GM23248 (cell line): ENCODE measurements around the gene PRPF40B. TPM values are rescaled to one million over a fixed set of nuclear protein-coding genes. Genes with fewer than 3 reads are reported as not detected.

Experiments used
- DNase-seq: peaks from one replicate; pipeline ENCODE4 v3.0.0-alpha.2; 2015
- H2AFZ ChIP-seq: fragments of 200-600 bp; sonication (generic); 2 replicates; pipeline ENCODE4 v1.6.1; 2016; ENCODE audit warnings: antibody characterized with exemption
- H3F3A ChIP-seq: fragments of 200-600 bp; sonication (generic); 2 replicates; pipeline ENCODE4 v1.6.1; 2016; ENCODE audit warnings: mild to moderate bottlenecking, antibody characterized with exemption, mixed run types; ENCODE audit not compliant: insufficient read depth
- H3K27ac ChIP-seq: fragments of 200-600 bp; sonication (generic); 2 replicates; pipeline ENCODE4 v1.5.1; 2016; ENCODE audit warnings: mild to moderate bottlenecking
- H3K27me3 ChIP-seq: fragments of 200-600 bp; sonication (generic); replicated peaks from 2 replicates; pipeline ENCODE4 v1.6.1; 2016; ENCODE audit warnings: mild to moderate bottlenecking; ENCODE audit not compliant: insufficient read depth
- H3K36me3 ChIP-seq: fragments of 200-600 bp; sonication (generic); 2 replicates; pipeline ENCODE4 v1.6.1; 2016; ENCODE audit warnings: low read depth, mild to moderate bottlenecking
- H3K4me1 ChIP-seq: fragments of 200-600 bp; sonication (generic); 2 replicates; pipeline ENCODE4 v1.6.1; 2016; ENCODE audit warnings: mild to moderate bottlenecking; ENCODE audit not compliant: insufficient read depth
- H3K4me2 ChIP-seq: fragments of 200-600 bp; sonication (generic); one replicate; pipeline ENCODE4 v1.6.1; 2016; ENCODE audit warnings: mild to moderate bottlenecking; ENCODE audit not compliant: unreplicated experiment
- H3K4me3 ChIP-seq: fragments of 200-600 bp; sonication (generic); 2 replicates; pipeline ENCODE4 v1.5.1; 2016; ENCODE audit warnings: mild to moderate bottlenecking
- H3K79me2 ChIP-seq: fragments of 200-600 bp; sonication (generic); 2 replicates; pipeline ENCODE4 v1.6.1; 2016; ENCODE audit warnings: mild to moderate bottlenecking; ENCODE audit not compliant: insufficient read depth
- H3K9ac ChIP-seq: fragments of 200-600 bp; sonication (generic); 2 replicates; pipeline ENCODE4 v1.6.1; 2016; ENCODE audit warnings: mild to moderate bottlenecking
- H3K9me2 ChIP-seq: fragments of 200-600 bp; sonication (generic); 2 replicates; pipeline ENCODE4 v1.6.1; 2016; ENCODE audit warnings: mixed run types, mild to moderate bottlenecking, moderate library complexity; ENCODE audit not compliant: insufficient read depth
- H3K9me3 ChIP-seq: fragments of 200-600 bp; sonication (generic); one replicate; pipeline ENCODE4 v1.6.1; 2017; ENCODE audit warnings: low read depth
- H4K20me1 ChIP-seq: fragments of 200-600 bp; sonication (generic); 2 replicates; pipeline ENCODE4 v1.6.0; 2016; ENCODE audit not compliant: insufficient read depth
- EZH2 ChIP-seq: fragments of 200-600 bp; sonication (generic); IDR thresholded peaks from 2 replicates; pipeline ENCODE4 v1.6.1; 2018; ENCODE audit warnings: antibody characterized with exemption, mild to moderate bottlenecking; ENCODE audit not compliant: insufficient read depth, poor library complexity, severe bottlenecking
- EZH2phosphoT487 ChIP-seq: fragments of 200-600 bp; sonication (generic); IDR thresholded peaks from 2 replicates; pipeline ENCODE4 v1.6.1; 2018; ENCODE audit warnings: antibody characterized with exemption, moderate library complexity, mild to moderate bottlenecking, low read depth; ENCODE audit not compliant: insufficient read depth
- WGBS, 2 experiments: methylation state at CpG; one replicate each; pipeline ENCODE4 v1.1.6; 2015 to 2017; ENCODE audit warnings: low lambda C conversion rate in 2 of 2, low coverage in 1 of 2; ENCODE audit errors: missing lambda C conversion rate in 2 of 2; 5-methylcytosine and 5-hydroxymethylcytosine counted together
- in situ Hi-C: fragments of 300-500 bp; cut with MboI; formaldehyde crosslinking; loops from 2 replicates; pipeline ENCODE4 v1.15.0; 2020
- polyA plus RNA-seq: library from polyadenylated mRNA; unstranded; fragments of >200 nt; fragmentation: Nextera tagmentation; extraction: Ambion mirVana; gene quantifications from 2 replicates; pipeline ENCODE4 v1.2.1, GENCODE V29; 2016
- total RNA-seq: library from RNA; depleted of rRNA; stranded (reverse); fragments of >200 nt; shearing (Covaris generic); gene quantifications from 2 replicates; pipeline ENCODE4 v1.2.3, GENCODE V29; 2014

PRPF40B gene
- total and polyA plus RNA-seq, 2 experiments from 2014 or later: 9.9 to 11.6 TPM

DNA sequence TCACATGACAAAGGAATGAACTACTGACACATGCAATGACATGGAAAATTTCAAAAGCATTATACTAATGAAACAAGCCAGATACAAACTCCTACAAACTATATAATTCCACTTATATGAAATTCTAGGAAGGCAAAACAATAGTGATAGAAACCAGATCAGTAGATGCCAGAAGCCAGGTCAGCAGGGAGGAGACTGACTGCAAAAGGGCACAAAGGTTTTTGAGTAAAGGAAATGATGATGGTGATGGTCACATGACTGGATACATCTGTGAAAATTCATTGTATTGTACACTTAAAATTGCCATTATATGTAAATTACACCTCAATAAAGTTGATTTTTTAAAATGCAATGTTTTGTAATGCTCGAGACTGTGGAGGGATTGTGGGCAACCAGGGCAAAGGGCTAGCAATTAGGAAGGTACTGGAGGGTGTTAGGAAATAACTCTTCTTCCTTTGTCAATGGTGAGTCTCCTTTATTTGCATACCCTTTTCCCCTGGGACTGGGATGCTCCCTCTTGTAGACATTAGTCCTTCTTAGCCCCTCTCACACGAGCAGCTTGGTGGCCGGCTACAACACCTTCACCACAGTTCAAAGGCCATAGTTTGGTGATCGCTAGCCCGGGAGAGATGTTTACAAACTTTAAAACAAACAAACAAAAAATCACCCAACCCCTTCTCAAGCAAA is 6.7 kb upstream of the PRPF40B start:
- DNase-seq: no peak
- Histone ChIP-seq H3K27ac (no peak overlapping the region), H3K4me1 (peaks cover 1% of the 10 kb centered on the region; the same call in 1 of the 2 replicates), H3K9me3 (no peaks in the 10 kb centered on the region), H4K20me1 (no peaks in the 10 kb centered on the region), H3K79me2 (no peaks in the 10 kb centered on the region), H3K4me2 (no peak overlapping the region), H3K9ac (no peak overlapping the region), H3K27me3 (no peaks in the 10 kb centered on the region), H3F3A (no peaks in the 10 kb centered on the region; the same call in 1 of the 2 replicates), H3K9me2 (no peaks in the 10 kb centered on the region), H3K36me3 (no peaks in the 10 kb centered on the region), H3K4me3 (no peak overlapping the region), H2AFZ (no peak overlapping the region)
- TF ChIP-seq EZH2 (no peak), EZH2phosphoT487 (no peak)
- in situ Hi-C loops: no loop called here
- WGBS, 2 experiments: 53 to 59% methylated on average over 5 of the region's 5 CpGs

DNA sequence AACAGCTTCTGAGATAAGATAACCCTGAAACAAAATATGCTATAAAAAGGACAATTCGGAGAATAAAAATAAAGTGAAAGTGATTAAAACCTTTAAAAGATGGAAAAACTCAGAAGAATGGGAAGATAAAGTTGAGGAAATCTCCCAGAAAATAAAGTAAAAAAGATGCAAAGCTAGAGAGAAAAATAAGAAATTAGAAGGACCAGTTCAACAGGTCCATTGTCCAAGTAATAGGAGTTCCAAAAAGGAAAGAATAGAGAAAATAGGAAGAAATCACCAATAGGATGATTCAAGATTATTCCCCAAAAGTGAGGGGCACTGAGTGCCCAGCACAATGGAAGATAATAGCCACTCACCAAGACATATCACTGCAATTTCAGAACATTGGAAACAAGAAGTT is 4.8 kb upstream of the PRPF40B start:
- Histone ChIP-seq H3K27me3 (no peaks in the 10 kb centered on the region), H3K4me1 (peaks cover 12% of the 10 kb centered on the region; the same call in 1 of the 2 replicates), H2AFZ (no peak overlapping the region), H3K27ac (no peak overlapping the region), H3F3A (no peaks in the 10 kb centered on the region; the same call in 1 of the 2 replicates), H4K20me1 (no peaks in the 10 kb centered on the region), H3K4me3 (no peak overlapping the region), H3K9me2 (no peaks in the 10 kb centered on the region), H3K79me2 (no peaks in the 10 kb centered on the region), H3K4me2 (no peak overlapping the region), H3K9me3 (no peaks in the 10 kb centered on the region), H3K9ac (no peak overlapping the region), H3K36me3 (no peaks in the 10 kb centered on the region)
- TF ChIP-seq EZH2phosphoT487 (no peak), EZH2 (no peak)
- no peak for DNase-seq
- in situ Hi-C loops: no loop called here
- 81% methylated on average over 1 of the region's 1 CpG for WGBS, 2 experiments

- H3K4me2 ChIP-seq: no peak overlapping the region
- no peaks in the 10 kb centered on the region for H3K27me3 ChIP-seq
- no peak overlapping the region for H3K9ac ChIP-seq
- peaks cover 12% of the 10 kb centered on the region; the same call in 1 of the 2 replicates for H3K4me1 ChIP-seq
- no peak overlapping the region for H3K4me3 ChIP-seq
- no peaks in the 10 kb centered on the region for H3K36me3 ChIP-seq
- TF ChIP-seq EZH2phosphoT487: no peak
- TF ChIP-seq EZH2: no peak
- peak; percentile 34 for DNase-seq
- no peaks in the 10 kb centered on the region for H3K9me2 ChIP-seq
- H3K9me3 ChIP-seq: no peaks in the 10 kb centered on the region
- 80 to 83% methylated on average over 3 of the region's 3 CpGs for WGBS, 2 experiments
- H3K27ac ChIP-seq: no peak overlapping the region
- in situ Hi-C loops: no loop called here
- 0 out of 2 replicates have a peak overlapping the region, but pooled peaks have one; percentile 22 for H2AFZ ChIP-seq
- H4K20me1 ChIP-seq: no peaks in the 10 kb centered on the region
- no peaks in the 10 kb centered on the region for H3K79me2 ChIP-seq
- H3F3A ChIP-seq: peaks cover 5% of the 10 kb centered on the region
Measured at GRCh38 chr12:49619286-49619685, 4.1 kb upstream of the PRPF40B start.

DNA sequence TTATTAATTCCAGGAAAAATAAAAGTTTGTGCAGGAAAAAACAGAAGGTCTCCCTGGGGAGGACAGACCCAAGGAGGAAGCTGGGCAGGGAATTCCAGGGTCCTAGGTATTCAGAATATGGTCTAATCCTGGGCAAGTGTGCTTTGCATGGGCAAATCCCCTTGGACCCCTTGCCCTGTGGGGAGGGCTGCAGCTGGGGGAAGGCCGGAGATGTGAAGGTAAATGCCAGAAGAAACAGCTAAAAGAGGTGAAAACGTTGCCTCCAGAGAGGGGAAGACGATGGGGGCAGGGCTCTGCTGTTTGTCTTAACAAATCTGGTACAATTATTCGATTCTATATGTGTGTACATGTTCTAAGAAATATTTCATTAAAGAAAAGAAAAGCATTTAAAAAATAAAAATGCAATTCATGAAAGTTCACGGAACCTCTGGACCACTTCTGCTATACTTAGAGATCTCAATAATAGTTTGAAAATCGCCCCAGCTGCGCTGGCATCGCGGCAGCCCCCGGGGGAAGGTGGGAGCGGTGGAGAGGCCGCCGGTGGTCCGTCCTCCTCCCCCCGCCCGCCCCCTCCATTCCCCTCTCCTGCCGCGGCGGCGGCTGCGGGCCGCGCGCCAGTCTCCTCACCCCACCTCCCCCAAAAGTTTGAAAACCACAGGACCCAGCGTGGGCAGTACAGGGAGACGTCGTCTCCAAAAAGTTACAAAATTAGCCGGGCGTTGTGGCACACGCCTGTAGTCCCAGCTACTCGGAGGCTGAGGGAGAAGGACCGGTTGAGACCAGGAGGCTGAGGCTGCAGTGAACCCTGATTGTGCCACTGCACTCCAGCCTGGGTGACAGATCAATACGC is 1.5 kb upstream of the PRPF40B start:
- peaks cover 22% of the 10 kb centered on the region for H3F3A ChIP-seq
- peak; percentile 37 for DNase-seq
- peak overlapping the region; percentile 52; the same call in 1 of the 2 replicates for H3K27ac ChIP-seq
- H4K20me1 ChIP-seq: no peaks in the 10 kb centered on the region
- peak overlapping the region; percentile 77 for H3K4me3 ChIP-seq
- no peaks in the 10 kb centered on the region for H3K9me3 ChIP-seq
- peak overlapping the region; percentile 84 for H2AFZ ChIP-seq
- peak overlapping the region; percentile 77 for H3K9ac ChIP-seq
- H3K9me2 ChIP-seq: no peaks in the 10 kb centered on the region
- peak overlapping the region; percentile 93 for H3K4me2 ChIP-seq
- TF ChIP-seq EZH2 (no peak), EZH2phosphoT487 (no peak)
- WGBS, 2 experiments: 6% methylated on average over 25 to 33 of the region's 33 CpGs
- H3K4me1 ChIP-seq: peaks cover 12% of the 10 kb centered on the region; the same call in 1 of the 2 replicates
- no peaks in the 10 kb centered on the region for H3K79me2 ChIP-seq
- in situ Hi-C loops: no loop called here
- no peaks in the 10 kb centered on the region for H3K27me3 ChIP-seq
- no peaks in the 10 kb centered on the region for H3K36me3 ChIP-seq
